Neural cell (in vitro differentiated cells): Measurements from ENCODE around the gene ZRANB3. TPM values are rescaled to one million over a fixed set of nuclear protein-coding genes. Genes with fewer than 3 reads are reported as not detected.

Source experiments
- H2AFZ ChIP-seq: fragments of 200-600, 300-800 bp; sonication (generic), shearing (Covaris generic); 2 replicates; pipeline ENCODE4 v1.6.0; 2014; ENCODE audit warnings: low read depth, mild to moderate bottlenecking, antibody characterized with exemption, low read length, moderate library complexity
- H3F3A ChIP-seq: fragments of 200-600 bp; shearing (Covaris generic); 2 replicates; pipeline ENCODE4 v1.6.1; 2016; ENCODE audit warnings: mild to moderate bottlenecking, moderate library complexity, mixed read lengths, antibody characterized with exemption, low read length; ENCODE audit not compliant: insufficient read depth, poor library complexity, severe bottlenecking
- H3K27ac ChIP-seq: fragments of 200-600, 300-800 bp; sonication (generic), shearing (Covaris generic); 2 replicates; pipeline ENCODE4 v1.5.1; 2014; ENCODE audit warnings: mild to moderate bottlenecking, low read length, moderate library complexity
- H3K27me3 ChIP-seq: fragments of 300-800, 200-600 bp; sonication (generic), shearing (Covaris generic); 2 replicates; pipeline ENCODE4 v1.6.0; 2014; ENCODE audit warnings: mild to moderate bottlenecking, low read depth, low read length, moderate library complexity; ENCODE audit not compliant: insufficient read depth
- H3K36me3 ChIP-seq: fragments of 300-800, 200-600 bp; sonication (generic), shearing (Covaris generic); 2 replicates; pipeline ENCODE4 v1.5.1; 2014; ENCODE audit warnings: mild to moderate bottlenecking, antibody characterized with exemption, low read length, moderate library complexity; ENCODE audit not compliant: insufficient read depth
- H3K4me2 ChIP-seq: fragments of 300-800, 200-600 bp; sonication (generic), shearing (Covaris generic); 2 replicates; pipeline ENCODE4 v1.6.0; 2014; ENCODE audit warnings: mild to moderate bottlenecking, low read length
- H3K4me3 ChIP-seq: fragments of 300-800, 200-600 bp; sonication (generic), shearing (Covaris generic); 2 replicates; pipeline ENCODE4 v1.5.1; 2014; ENCODE audit warnings: mild to moderate bottlenecking, low read length, moderate library complexity
- H3K79me2 ChIP-seq: fragments of 200-600 bp; shearing (Covaris generic); replicated peaks from 2 replicates; pipeline ENCODE4 v1.6.0; 2014; ENCODE audit warnings: mild to moderate bottlenecking, low read length, moderate library complexity; ENCODE audit not compliant: insufficient read depth
- H3K9ac ChIP-seq: fragments of 300-800, 200-600 bp; sonication (generic), shearing (Covaris generic); 2 replicates; pipeline ENCODE4 v1.6.1; 2016; ENCODE audit warnings: mild to moderate bottlenecking, low read length, mixed read lengths
- H3K9me2 ChIP-seq: fragments of 200-600 bp; shearing (Covaris generic); 2 replicates; pipeline ENCODE4 v1.6.1; 2016; ENCODE audit warnings: mild to moderate bottlenecking, low read length, mixed read lengths; ENCODE audit not compliant: insufficient read depth
- H3K9me3 ChIP-seq: fragments of 200-600, 300-800 bp; sonication (generic), shearing (Covaris generic); 2 replicates; pipeline ENCODE4 v1.6.1; 2016; ENCODE audit warnings: mild to moderate bottlenecking, mixed run types, low read length, moderate library complexity, mixed read lengths
- H4K20me1 ChIP-seq: fragments of 200-600 bp; shearing (Covaris generic); 2 replicates; pipeline ENCODE4 v1.6.1; 2016; ENCODE audit warnings: mild to moderate bottlenecking, mixed run types; ENCODE audit not compliant: insufficient read depth
- EP300 ChIP-seq: fragments of 450-650 bp; conservative IDR thresholded peaks from 2 replicates; pipeline ENCODE4 v1.6.1; 2014; ENCODE audit warnings: antibody characterized with exemption, mild to moderate bottlenecking, moderate library complexity; ENCODE audit not compliant: poor library complexity, severe bottlenecking
- EZH2 ChIP-seq: fragments of 200-600, 300-800 bp; shearing (Covaris generic), sonication (generic); IDR thresholded peaks from 2 replicates; pipeline ENCODE4 v1.6.1; 2014; ENCODE audit warnings: antibody characterized with exemption, low read length, borderline replicate concordance, mild to moderate bottlenecking; ENCODE audit not compliant: insufficient read depth, poor library complexity, severe bottlenecking
- MXI1 ChIP-seq: fragments of 450-650 bp; conservative IDR thresholded peaks from 2 replicates; pipeline ENCODE4 v1.6.1; 2014; ENCODE audit warnings: antibody characterized with exemption, mild to moderate bottlenecking; ENCODE audit not compliant: poor library complexity, severe bottlenecking
- POLR2AphosphoS5 ChIP-seq: IDR thresholded peaks from 2 replicates; pipeline ENCODE4 v1.6.1; 2012
- RAD21 ChIP-seq: fragments of 450-650 bp; conservative IDR thresholded peaks from 2 replicates; pipeline ENCODE4 v1.6.1; 2014; ENCODE audit warnings: antibody characterized with exemption, mild to moderate bottlenecking, moderate library complexity
- REST ChIP-seq: IDR thresholded peaks from 2 replicates; pipeline ENCODE4 v1.6.1; 2012; ENCODE audit warnings: borderline replicate concordance
- SMC3 ChIP-seq: fragments of 450-650 bp; conservative IDR thresholded peaks from 2 replicates; pipeline ENCODE4 v1.6.1; 2014; ENCODE audit warnings: antibody characterized with exemption, mild to moderate bottlenecking, moderate library complexity; ENCODE audit not compliant: poor library complexity
- TAF1 ChIP-seq: IDR thresholded peaks from 2 replicates; pipeline ENCODE4 v1.6.1; 2012; ENCODE audit warnings: low read depth
- polyA plus RNA-seq: library from polyadenylated mRNA; depleted of rRNA; stranded (reverse); fragments of >200 nt; gene quantifications from 2 replicates; pipeline ENCODE4 v1.2.3, GENCODE V29; 2014
- TF ChIP-seq, protein P1 (sequence below): fragments of 450-650 bp; IDR thresholded peaks from 2 replicates; pipeline ENCODE4 v1.5.1; 2014; ENCODE audit warnings: antibody characterized with exemption, mild to moderate bottlenecking, moderate library complexity; ENCODE audit not compliant: poor library complexity, severe bottlenecking

ZRANB3 gene
- polyA plus RNA-seq, 1 donor from 2014 or later, result 3.5 TPM

DNA sequence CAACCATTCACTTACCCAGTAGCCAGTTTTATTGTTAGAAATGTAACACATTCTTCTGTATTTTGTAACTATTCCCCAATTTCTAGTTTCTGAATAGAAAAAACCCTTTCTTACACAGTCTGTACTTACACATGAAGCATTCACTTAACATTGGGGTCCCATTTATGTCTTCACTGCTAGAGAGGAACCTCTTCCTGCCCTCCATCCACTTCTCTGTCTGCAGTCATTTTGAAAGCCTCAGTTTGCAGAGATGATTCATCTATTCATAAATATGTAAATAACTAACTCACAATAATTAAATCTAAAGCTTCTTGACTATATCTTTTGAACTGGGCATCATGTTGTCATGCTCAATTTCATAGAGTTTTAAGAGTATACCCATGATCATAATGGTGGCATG is 55.9 kb downstream of the ZRANB3 start:
- H3K4me3 ChIP-seq, result no peak overlapping the region
- no peaks in the 10 kb centered on the region for H3K9me3 ChIP-seq
- H3K36me3 ChIP-seq, result no peaks in the 10 kb centered on the region
- no peaks in the 10 kb centered on the region for H4K20me1 ChIP-seq
- H3F3A ChIP-seq, result no peaks in the 10 kb centered on the region
- no peaks in the 10 kb centered on the region for H3K79me2 ChIP-seq
- no peaks in the 10 kb centered on the region for H3K9me2 ChIP-seq
- no peaks in the 10 kb centered on the region for H3K27me3 ChIP-seq
- H3K4me2 ChIP-seq, result no peak overlapping the region
- no peak overlapping the region for H3K9ac ChIP-seq
- no peak for TF ChIP-seq RAD21
- no peak for TF ChIP-seq SMC3
- no peak for TF ChIP-seq EZH2
- TF ChIP-seq EP300, result no peak
- no peak for TF ChIP-seq POLR2AphosphoS5
- TF ChIP-seq, protein P1, sequence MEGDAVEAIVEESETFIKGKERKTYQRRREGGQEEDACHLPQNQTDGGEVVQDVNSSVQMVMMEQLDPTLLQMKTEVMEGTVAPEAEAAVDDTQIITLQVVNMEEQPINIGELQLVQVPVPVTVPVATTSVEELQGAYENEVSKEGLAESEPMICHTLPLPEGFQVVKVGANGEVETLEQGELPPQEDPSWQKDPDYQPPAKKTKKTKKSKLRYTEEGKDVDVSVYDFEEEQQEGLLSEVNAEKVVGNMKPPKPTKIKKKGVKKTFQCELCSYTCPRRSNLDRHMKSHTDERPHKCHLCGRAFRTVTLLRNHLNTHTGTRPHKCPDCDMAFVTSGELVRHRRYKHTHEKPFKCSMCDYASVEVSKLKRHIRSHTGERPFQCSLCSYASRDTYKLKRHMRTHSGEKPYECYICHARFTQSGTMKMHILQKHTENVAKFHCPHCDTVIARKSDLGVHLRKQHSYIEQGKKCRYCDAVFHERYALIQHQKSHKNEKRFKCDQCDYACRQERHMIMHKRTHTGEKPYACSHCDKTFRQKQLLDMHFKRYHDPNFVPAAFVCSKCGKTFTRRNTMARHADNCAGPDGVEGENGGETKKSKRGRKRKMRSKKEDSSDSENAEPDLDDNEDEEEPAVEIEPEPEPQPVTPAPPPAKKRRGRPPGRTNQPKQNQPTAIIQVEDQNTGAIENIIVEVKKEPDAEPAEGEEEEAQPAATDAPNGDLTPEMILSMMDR, result no peak
- H3K27ac ChIP-seq, result no peak overlapping the region
- H2AFZ ChIP-seq, result no peak overlapping the region

- Histone ChIP-seq H3K9me2 (no peaks in the 10 kb centered on the region), H3K4me2 (no peak overlapping the region), H3K9me3 (no peaks in the 10 kb centered on the region), H4K20me1 (no peaks in the 10 kb centered on the region), H3K36me3 (no peaks in the 10 kb centered on the region), H3K27ac (no peak overlapping the region), H3K4me3 (no peak overlapping the region), H2AFZ (no peak overlapping the region), H3K79me2 (no peaks in the 10 kb centered on the region), H3K27me3 (no peaks in the 10 kb centered on the region), H3F3A (no peaks in the 10 kb centered on the region), H3K9ac (no peak overlapping the region)
- TF ChIP-seq MXI1 (no peak), TAF1 (no peak), POLR2AphosphoS5 (no peak), EP300 (no peak), SMC3 (no peak), EZH2 (no peak), RAD21 (no peak), REST (no peak)
- TF ChIP-seq, protein P1, result no peak
These were observed 57.5 kb downstream of the ZRANB3 start for GRCh38 chr2:135473567-135473966.
